ENCODE measurements around the gene KIF5A.

The KIF5A gene

GRCh38 chr12:57534991-57535543 lies 14.8 kb upstream of the KIF5A start:
- in situ Hi-C loops (cut with HindIII; ENCODE audit: low sequenced_read_pairs) = no loop called here

GRCh38 chr12:57535764-57536596 lies 13.9 kb upstream of the KIF5A start:
- in situ Hi-C loops (cut with HindIII; ENCODE audit: low sequenced_read_pairs) = no loop called here

- in situ Hi-C loops (cut with HindIII; ENCODE audit: low sequenced_read_pairs) = no loop called here
These were observed 13.3 kb upstream of the KIF5A start for GRCh38 chr12:57536597-57536942.

- in situ Hi-C loops (cut with HindIII; ENCODE audit: low sequenced_read_pairs) = no loop called here
These were observed 10.6 kb upstream of the KIF5A start for GRCh38 chr12:57539134-57539768.

GRCh38 chr12:57541001-57541400 lies 8.8 kb upstream of the KIF5A start:
- in situ Hi-C loops (cut with HindIII; ENCODE audit: low sequenced_read_pairs) = no loop called here

GRCh38 chr12:57541717-57542116 lies 8.1 kb upstream of the KIF5A start:
- in situ Hi-C loops (cut with HindIII; ENCODE audit: low sequenced_read_pairs) = no loop called here

GRCh38 chr12:57543581-57543980 lies 6.3 kb upstream of the KIF5A start:
- in situ Hi-C loops (cut with HindIII; ENCODE audit: low sequenced_read_pairs) = no loop called here

- in situ Hi-C loops (cut with HindIII; ENCODE audit: low sequenced_read_pairs) = no loop called here
These were observed 3.9 kb upstream of the KIF5A start for GRCh38 chr12:57545809-57546437.

- in situ Hi-C loops (cut with HindIII; ENCODE audit: low sequenced_read_pairs) = no loop called here
These were observed 3.2 kb upstream of the KIF5A start, which contains the start of gene DCTN2 for GRCh38 chr12:57546438-57547287. TSS of gene DCTN2 (minus strand) at chr12:57547192. CDS start at chr12:57547063, 129 bp downstream.

- in situ Hi-C loops (cut with HindIII; ENCODE audit: low sequenced_read_pairs) = no loop called here
These were observed 2.4 kb upstream of the KIF5A start for GRCh38 chr12:57547288-57548012.

- in situ Hi-C loops (cut with HindIII; ENCODE audit: low sequenced_read_pairs) = no loop called here
These were observed 1.9 kb upstream of the KIF5A start for GRCh38 chr12:57548013-57548315.

GRCh38 chr12:57548488-57548887 lies 1.4 kb upstream of the KIF5A start:
- in situ Hi-C loops (cut with HindIII; ENCODE audit: low sequenced_read_pairs) = no loop called here

GRCh38 chr12:57549203-57549908 lies 488 bp upstream of the KIF5A start:
- in situ Hi-C loops (cut with HindIII; ENCODE audit: low sequenced_read_pairs) = no loop called here

- in situ Hi-C loops (cut with HindIII; ENCODE audit: low sequenced_read_pairs) = no loop called here
These were observed 1.1 kb downstream of the KIF5A start for GRCh38 chr12:57550641-57551549.

GRCh38 chr12:57551637-57552305 lies 1.9 kb downstream of the KIF5A start:
- in situ Hi-C loops (cut with HindIII; ENCODE audit: low sequenced_read_pairs) = no loop called here

GRCh38 chr12:57552306-57552651 lies 2.4 kb downstream of the KIF5A start:
- in situ Hi-C loops (cut with HindIII; ENCODE audit: low sequenced_read_pairs) = no loop called here

- in situ Hi-C loops (cut with HindIII; ENCODE audit: low sequenced_read_pairs) = no loop called here
These were observed 3.0 kb downstream of the KIF5A start for GRCh38 chr12:57552835-57553313.
